A549 (cell line): Measurements from ENCODE around the gene ENAH. TPM values are rescaled to one million over a fixed set of nuclear protein-coding genes. Genes with fewer than 3 reads are reported as not detected.

Experiments
- ATAC-seq, 2 experiments: fragments of 200-7000 bp in 1 of 2; fragments of >200 bp in 1 of 2; cut with Nextera tagmentation in 1 of 2; cut with Tn5 transposase in 1 of 2; 3 replicates each; pipeline versions ENCODE4 v1.8.0 to v1.9.1; 2018 to 2020; ENCODE audit warnings: mild to moderate bottlenecking in 1 of 2, moderate library complexity in 1 of 2
- CTCF ChIA-PET: fragments of 300-600 bp; sonication (Branson Sonifier 250); formaldehyde crosslinking; extraction: SDS; loops from one replicate; lab custom pipeline; 2021; ENCODE audit warnings: antibody characterized with exemption, inconsistent platforms; lab: Yijun Ruan, JAX
- POLR2A ChIA-PET: fragments of 350-600 bp; formaldehyde crosslinking; extraction: SDS; loops from one replicate; lab custom pipeline; 2021; ENCODE audit warnings: antibody characterized with exemption, inconsistent platforms; lab: Yijun Ruan, JAX
- DNase-seq, 2 experiments: peaks; one replicate each; pipeline versions ENCODE4 v3.0.0 to v3.0.0-alpha.2; 2011 to 2016; ENCODE audit warnings: low read depth in 1 of 2, low spot score in 1 of 2
- FAIRE-seq: peaks from 2 replicates; lab custom pipeline; 2011; peaks lifted over from hg19 to GRCh38; lab: Jason Lieb, UNC
- H3K27ac ChIP-seq, 2 experiments: fragments of >200 bp; sonication (Bioruptor Twin); formaldehyde crosslinking; 3 replicates each; pipeline ENCODE4 v1.5.1; 2016 to 2017
- H3K4me1 ChIP-seq: fragments of >200 bp; sonication (Bioruptor Twin); formaldehyde crosslinking; 3 replicates; pipeline ENCODE4 v1.6.1; 2016
- H3K4me2 ChIP-seq: fragments of >200 bp; sonication (Bioruptor Twin); formaldehyde crosslinking; 3 replicates; pipeline ENCODE4 v1.6.1; 2016
- H3K4me3 ChIP-seq: fragments of >200 bp; sonication (Bioruptor Twin); formaldehyde crosslinking; 3 replicates; pipeline ENCODE4 v1.5.1; 2016
- H3K9me3 ChIP-seq: fragments of >200 bp; sonication (Bioruptor Twin); formaldehyde crosslinking; 3 replicates; pipeline ENCODE4 v1.6.1; 2016
- CBX8 ChIP-seq: fragments of 200-600 bp; sonication (generic); IDR thresholded peaks from 2 replicates; pipeline ENCODE4 v1.6.1; 2016
- CEBPB ChIP-seq, 2 experiments: fragments of >200 bp in 1 of 2; sonication (Bioruptor Twin) in 1 of 2; formaldehyde crosslinking in 1 of 2; IDR thresholded peaks; 2 replicates each; pipeline ENCODE4 v1.6.1; 2012 to 2016
- EHF ChIP-seq: fragments of 250-450 bp; sonication (Bioruptor Pico); IDR thresholded peaks from 2 replicates; pipeline ENCODE4 v1.5.0; 2020; ENCODE audit warnings: mild to moderate bottlenecking
- ELK1 ChIP-seq: fragments of 150-350 bp; IDR thresholded peaks from 2 replicates; pipeline ENCODE4 v1.6.1; 2014; ENCODE audit warnings: low read depth, mild to moderate bottlenecking, low read length
- ESRRA ChIP-seq: fragments of 150-350 bp; IDR thresholded peaks from 2 replicates; pipeline ENCODE4 v1.6.1; 2014; ENCODE audit warnings: mild to moderate bottlenecking, low read length, borderline replicate concordance
- FOSB ChIP-seq: fragments of 250-450 bp; sonication (Bioruptor Pico); IDR thresholded peaks from 2 replicates; pipeline ENCODE4 v1.5.0; 2020; ENCODE audit warnings: mild to moderate bottlenecking, moderate library complexity
- FOXS1 ChIP-seq: fragments of 250-450 bp; sonication (Bioruptor Pico); IDR thresholded peaks from 2 replicates; pipeline ENCODE4 v1.5.0; 2020; ENCODE audit warnings: mild to moderate bottlenecking, moderate library complexity
- HES2 ChIP-seq: fragments of >200 bp; sonication (Bioruptor Twin); formaldehyde crosslinking; IDR thresholded peaks from 2 replicates; pipeline ENCODE4 v1.6.1; 2016
- HMGXB4 ChIP-seq: fragments of 250-450 bp; sonication (Bioruptor Pico); IDR thresholded peaks from 2 replicates; pipeline ENCODE4 v1.5.0; 2021; ENCODE audit warnings: mild to moderate bottlenecking, moderate library complexity, borderline replicate concordance
- HOXA7 ChIP-seq: fragments of 250-450 bp; sonication (Bioruptor Pico); IDR thresholded peaks from 2 replicates; pipeline ENCODE4 v1.5.0; 2020; ENCODE audit warnings: mild to moderate bottlenecking, moderate library complexity
- HOXB5 ChIP-seq: fragments of 250-450 bp; sonication (Bioruptor Pico); IDR thresholded peaks from 2 replicates; pipeline ENCODE4 v1.5.0; 2020; ENCODE audit warnings: mild to moderate bottlenecking, moderate library complexity
- JUNB ChIP-seq: fragments of >200 bp; sonication (Bioruptor Twin); formaldehyde crosslinking; IDR thresholded peaks from 2 replicates; pipeline ENCODE4 v1.6.1; 2016
- POLR2A ChIP-seq: IDR thresholded peaks from 2 replicates; pipeline ENCODE4 v1.6.1; 2012; ENCODE audit warnings: mild to moderate bottlenecking, low read length
- RAD21 ChIP-seq, 2 experiments: fragments of >200 bp in 1 of 2; sonication (Bioruptor Twin) in 1 of 2; formaldehyde crosslinking in 1 of 2; IDR thresholded peaks in 1 of 2; conservative IDR thresholded peaks in 1 of 2; 2 replicates in 1 of 2; 3 replicates in 1 of 2; pipeline ENCODE4 v1.6.1; 2012 to 2018; ENCODE audit warnings: inconsistent platforms in 1 of 2
- REST ChIP-seq: fragments of 200-600 bp; sonication (generic); IDR thresholded peaks from 2 replicates; pipeline ENCODE4 v1.6.1; 2016; ENCODE audit warnings: antibody characterized with exemption, mild to moderate bottlenecking, moderate library complexity
- SMC3 ChIP-seq: fragments of >200 bp; sonication (Bioruptor Twin); formaldehyde crosslinking; IDR thresholded peaks from 3 replicates; pipeline ENCODE4 v1.6.1; 2018; ENCODE audit warnings: inconsistent platforms
- TP53 ChIP-seq: fragments of 250-450 bp; sonication (Bioruptor Pico); IDR thresholded peaks from 2 replicates; pipeline ENCODE4 v1.5.0; 2021; ENCODE audit warnings: mild to moderate bottlenecking, moderate library complexity
- ZNF302 ChIP-seq: fragments of 250-450 bp; sonication (Bioruptor Pico); IDR thresholded peaks from 2 replicates; pipeline ENCODE4 v1.9.0; 2021; ENCODE audit warnings: inconsistent platforms, mild to moderate bottlenecking, moderate library complexity
- WGBS: methylation state at CpG from one replicate; pipeline ENCODE4 v1.1.6; 2017; ENCODE audit errors: missing lambda C conversion rate; 5-methylcytosine and 5-hydroxymethylcytosine counted together
- polyA plus RNA-seq, 4 experiments: library from polyadenylated mRNA; depleted of rRNA in 3 of 4; stranded (reverse); fragments of >200 nt; fragmentation: RNase III in 1 of 4; extraction: RNeasy Plus Mini Kit Qiagen cat#74134 plus additional on column Dnase treatment in 1 of 4; gene quantifications; 2 replicates in 3 of 4; 3 replicates in 1 of 4; pipeline ENCODE4 v1.2.3, GENCODE V29; 2011 to 2017

Gene ENAH
- polyA plus RNA-seq, 2 of the 4 experiments (the other 2 are of a cell fraction), result 142 to 155 TPM

GRCh38 chr1:225554216-225554812 lies 98.6 kb downstream of the ENAH start (continued):
- no peak for TF ChIP-seq EHF (CRISPR knock-in tag)
- TF ChIP-seq ELK1, result no peak

GRCh38 chr1:225549821-225550220 lies 103.1 kb downstream of the ENAH start:
- Histone ChIP-seq H3K9me3 (no peaks in the 10 kb centered on the region), H3K4me3 (no peak overlapping the region), H3K4me1 (peaks cover 4% of the 10 kb centered on the region; the same call in 2 of the 3 replicates), H3K4me2 (no peak overlapping the region), H3K27ac (no peak overlapping the region)
- POLR2A ChIA-PET, result no interaction called here
- WGBS, result 98% methylated on average over 2 of the region's 2 CpGs
- FAIRE-seq (no peak), ATAC-seq (no peak), DNase-seq (no peak)
- no peak for TF ChIP-seq CEBPB (IDR thresholded peaks at IDR 0.05)
- TF ChIP-seq HMGXB4 (CRISPR knock-in tag), result no peak
- TF ChIP-seq HES2, result no peak
- no peak for TF ChIP-seq ELK1
- no peak for TF ChIP-seq RAD21 (conservative IDR thresholded peaks at IDR 0.05 in 1 of 2, IDR thresholded peaks at IDR 0.05 in 1 of 2)
- no peak for TF ChIP-seq REST
- no peak for TF ChIP-seq POLR2A
- no peak for TF ChIP-seq ZNF302 (CRISPR knock-in tag)
- no peak for TF ChIP-seq SMC3
- TF ChIP-seq JUNB, result no peak
- TF ChIP-seq ESRRA, result no peak
- no peak for TF ChIP-seq HOXA7 (CRISPR knock-in tag)
- TF ChIP-seq HOXB5 (CRISPR knock-in tag), result no peak
- no peak for TF ChIP-seq TP53 (CRISPR knock-in tag)
- no peak for TF ChIP-seq FOSB
- no peak for TF ChIP-seq FOXS1 (CRISPR knock-in tag)
- TF ChIP-seq CBX8, result no peak
- CTCF ChIA-PET, result interaction anchor here (0.5 to 7.1 kb wide), 10 partner anchors 8 to 327 kb away, joined by 3 to 27 read pairs (median 4); partner anchors contain the start of gene SRP9
